PC-9 (cell line): Measurements from ENCODE around the gene BTBD18.

Source experiments
- CTCF ChIP-seq: fragments of 200-600 bp; sonication (generic); conservative IDR thresholded peaks from 2 replicates; pipeline ENCODE4 v1.6.1; 2017; ENCODE audit warnings: mixed run types, antibody characterized with exemption, mild to moderate bottlenecking, moderate library complexity
- EZH2 ChIP-seq: fragments of 200-600 bp; sonication (generic); IDR thresholded peaks from 2 replicates; pipeline ENCODE4 v1.8.0; 2017; ENCODE audit warnings: antibody characterized with exemption, low read depth

DNA sequence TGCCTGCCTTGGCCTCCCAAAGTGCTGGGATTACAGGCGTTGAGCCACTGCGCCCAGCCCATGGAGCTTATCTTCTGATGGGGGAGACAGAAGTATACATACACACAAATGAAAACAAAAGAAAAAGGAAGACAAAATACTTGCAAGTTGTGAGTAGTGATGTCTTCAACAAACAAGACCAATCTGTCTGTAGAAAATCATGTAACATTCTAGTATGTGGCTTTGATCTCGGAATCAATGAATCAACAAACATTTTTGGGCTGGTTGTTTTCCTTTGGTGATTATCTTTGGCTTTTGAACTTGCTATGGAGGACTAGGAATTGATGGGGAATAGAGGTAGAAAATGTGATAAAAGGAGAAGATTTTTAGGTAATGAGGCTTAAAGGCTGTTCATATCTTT lies 6.6 kb upstream of the BTBD18 start:
- TF ChIP-seq CTCF (no peak), EZH2 (no peak)
